ENCODE data around the gene MTNR1B.

GRCh38 chr11:92964471-92964870, 5.0 kb upstream of the MTNR1B start:
- TF ChIP-seq, protein P1, sequence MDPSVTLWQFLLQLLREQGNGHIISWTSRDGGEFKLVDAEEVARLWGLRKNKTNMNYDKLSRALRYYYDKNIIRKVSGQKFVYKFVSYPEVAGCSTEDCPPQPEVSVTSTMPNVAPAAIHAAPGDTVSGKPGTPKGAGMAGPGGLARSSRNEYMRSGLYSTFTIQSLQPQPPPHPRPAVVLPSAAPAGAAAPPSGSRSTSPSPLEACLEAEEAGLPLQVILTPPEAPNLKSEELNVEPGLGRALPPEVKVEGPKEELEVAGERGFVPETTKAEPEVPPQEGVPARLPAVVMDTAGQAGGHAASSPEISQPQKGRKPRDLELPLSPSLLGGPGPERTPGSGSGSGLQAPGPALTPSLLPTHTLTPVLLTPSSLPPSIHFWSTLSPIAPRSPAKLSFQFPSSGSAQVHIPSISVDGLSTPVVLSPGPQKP (IDR thresholded peaks at IDR 0.05; ENCODE audit: low read depth, low read length): no peak
- no peak for TF ChIP-seq PML (IDR thresholded peaks at IDR 0.05; ENCODE audit: low read length)
- no peak for TF ChIP-seq SP1 (IDR thresholded peaks at IDR 0.05; ENCODE audit: low read depth, low read length)
- TF ChIP-seq, protein P2, sequence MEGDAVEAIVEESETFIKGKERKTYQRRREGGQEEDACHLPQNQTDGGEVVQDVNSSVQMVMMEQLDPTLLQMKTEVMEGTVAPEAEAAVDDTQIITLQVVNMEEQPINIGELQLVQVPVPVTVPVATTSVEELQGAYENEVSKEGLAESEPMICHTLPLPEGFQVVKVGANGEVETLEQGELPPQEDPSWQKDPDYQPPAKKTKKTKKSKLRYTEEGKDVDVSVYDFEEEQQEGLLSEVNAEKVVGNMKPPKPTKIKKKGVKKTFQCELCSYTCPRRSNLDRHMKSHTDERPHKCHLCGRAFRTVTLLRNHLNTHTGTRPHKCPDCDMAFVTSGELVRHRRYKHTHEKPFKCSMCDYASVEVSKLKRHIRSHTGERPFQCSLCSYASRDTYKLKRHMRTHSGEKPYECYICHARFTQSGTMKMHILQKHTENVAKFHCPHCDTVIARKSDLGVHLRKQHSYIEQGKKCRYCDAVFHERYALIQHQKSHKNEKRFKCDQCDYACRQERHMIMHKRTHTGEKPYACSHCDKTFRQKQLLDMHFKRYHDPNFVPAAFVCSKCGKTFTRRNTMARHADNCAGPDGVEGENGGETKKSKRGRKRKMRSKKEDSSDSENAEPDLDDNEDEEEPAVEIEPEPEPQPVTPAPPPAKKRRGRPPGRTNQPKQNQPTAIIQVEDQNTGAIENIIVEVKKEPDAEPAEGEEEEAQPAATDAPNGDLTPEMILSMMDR (IDR thresholded peaks at IDR 0.05 in 2 of 3, conservative IDR thresholded peaks at IDR 0.05 in 1 of 3; ENCODE audit: control insufficient read depth in 2 of 3, extremely low read depth in 1 of 3, insufficient read depth in 1 of 3, low read depth in 3 of 3, low read length in 3 of 3): no peak
- no peak for TF ChIP-seq POLR2A (IDR thresholded peaks at IDR 0.05; ENCODE audit: low read depth, low read length)
- TF ChIP-seq EZH2 (IDR thresholded peaks at IDR 0.05; ENCODE audit: borderline replicate concordance, control insufficient read depth, low read depth, low read length): no peak
- TF ChIP-seq, protein P3, sequence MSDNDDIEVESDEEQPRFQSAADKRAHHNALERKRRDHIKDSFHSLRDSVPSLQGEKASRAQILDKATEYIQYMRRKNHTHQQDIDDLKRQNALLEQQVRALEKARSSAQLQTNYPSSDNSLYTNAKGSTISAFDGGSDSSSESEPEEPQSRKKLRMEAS (IDR thresholded peaks at IDR 0.05; ENCODE audit: low read depth, low read length): no peak
